Globus pallidus (tissue), 1 donor: ENCODE results near the gene PIEZO2.
"Not testable (repeated sequence)": the region's sequence is repeated elsewhere in the genome, so short reads cannot be mapped to it uniquely, and the experiment has no call there.

Experiments
- DNase-seq: peaks from one replicate; pipeline ENCODE4 v3.0.0-alpha.2; 2015; ENCODE audit warnings: low spot score

The PIEZO2 gene

GRCh38 chr18:10928011-10928771, 221.2 kb downstream of the PIEZO2 start:
- DNase-seq = no peak

- DNase-seq = no peak
Observed at GRCh38 chr18:10927286-10927992, 221.9 kb downstream of the PIEZO2 start.

- DNase-seq = no peak
Observed at GRCh38 chr18:10926621-10927161, 222.7 kb downstream of the PIEZO2 start.

GRCh38 chr18:10924290-10924689, 225.1 kb downstream of the PIEZO2 start:
- no peak for DNase-seq

- no peak for DNase-seq
Observed at GRCh38 chr18:10923551-10924070, 225.8 kb downstream of the PIEZO2 start.

GRCh38 chr18:10923141-10923540, 226.2 kb downstream of the PIEZO2 start:
- no peak for DNase-seq

- not testable (repeated sequence) for DNase-seq
Observed at GRCh38 chr18:10922712-10923111, 226.7 kb downstream of the PIEZO2 start.

- DNase-seq = not testable (repeated sequence)
Observed at GRCh38 chr18:10920309-10920708, 229.1 kb downstream of the PIEZO2 start.

- DNase-seq = no peak
Observed at GRCh38 chr18:10919851-10920250, 229.5 kb downstream of the PIEZO2 start.

GRCh38 chr18:10916865-10917264, 232.5 kb downstream of the PIEZO2 start:
- DNase-seq = no peak

- no peak for DNase-seq
Observed at GRCh38 chr18:10916387-10916786, 233.0 kb downstream of the PIEZO2 start.

GRCh38 chr18:10915748-10916147, 233.6 kb downstream of the PIEZO2 start:
- DNase-seq = not testable (repeated sequence)

- DNase-seq = not testable (repeated sequence)
Observed at GRCh38 chr18:10914610-10915009, 234.8 kb downstream of the PIEZO2 start.

GRCh38 chr18:10913919-10914318, 235.4 kb downstream of the PIEZO2 start:
- DNase-seq = no peak

- no peak for DNase-seq
Observed at GRCh38 chr18:10912790-10913545, 236.4 kb downstream of the PIEZO2 start.

GRCh38 chr18:10909724-10910123, 239.6 kb downstream of the PIEZO2 start:
- no peak for DNase-seq

GRCh38 chr18:10908760-10909159, 240.6 kb downstream of the PIEZO2 start:
- DNase-seq = no peak

- no peak for DNase-seq
Observed at GRCh38 chr18:10907749-10908148, 241.6 kb downstream of the PIEZO2 start.

- no peak for DNase-seq
Observed at GRCh38 chr18:10901329-10901728, 248.0 kb downstream of the PIEZO2 start.

GRCh38 chr18:10900435-10900834, 248.9 kb downstream of the PIEZO2 start:
- DNase-seq = no peak

GRCh38 chr18:10899481-10899880, 249.9 kb downstream of the PIEZO2 start:
- no peak for DNase-seq

GRCh38 chr18:10898417-10898974, 250.9 kb downstream of the PIEZO2 start:
- no peak for DNase-seq
